Osteoblast (primary cell): Measurements from ENCODE around the gene FBXW7. TPM values are rescaled to one million over a fixed set of nuclear protein-coding genes. Genes with fewer than 3 reads are reported as not detected.

Experiments
- DNase-seq: peaks from one replicate; pipeline ENCODE4 v3.0.0; 2011; ENCODE audit warnings: low spot score, mixed read lengths; ENCODE audit not compliant: insufficient read length; ENCODE audit errors: missing footprints
- H2AFZ ChIP-seq: 2 replicates; pipeline ENCODE4 v1.6.0; 2011; ENCODE audit warnings: mild to moderate bottlenecking, low read length
- H3K27ac ChIP-seq: 2 replicates; pipeline ENCODE4 v1.5.1; 2011; ENCODE audit warnings: mild to moderate bottlenecking, low read depth, low read length, moderate library complexity
- H3K27me3 ChIP-seq: 2 replicates; pipeline ENCODE4 v1.6.0; 2012; ENCODE audit warnings: mild to moderate bottlenecking, control low read depth, inconsistent platforms, low read length, moderate library complexity; ENCODE audit not compliant: insufficient read depth
- H3K36me3 ChIP-seq: 2 replicates; pipeline ENCODE4 v1.5.1; 2011; ENCODE audit warnings: mild to moderate bottlenecking, low read length, control low read depth, moderate library complexity; ENCODE audit not compliant: insufficient read depth
- H3K4me1 ChIP-seq: 2 replicates; pipeline ENCODE4 v1.5.1; 2011; ENCODE audit warnings: mild to moderate bottlenecking, low read length, control low read depth, moderate library complexity; ENCODE audit not compliant: insufficient read depth
- H3K4me2 ChIP-seq: 2 replicates; pipeline ENCODE4 v1.6.0; 2011; ENCODE audit warnings: mild to moderate bottlenecking, low read length; ENCODE audit not compliant: insufficient read depth
- H3K4me3 ChIP-seq: fragments of 200-600 bp; sonication (generic); 3 replicates; pipeline ENCODE4 v1.5.1; 2012; ENCODE audit warnings: mild to moderate bottlenecking, low read length, inconsistent platforms; ENCODE audit not compliant: insufficient read depth
- H3K79me2 ChIP-seq: 2 replicates; pipeline ENCODE4 v1.6.0; 2012; ENCODE audit warnings: mild to moderate bottlenecking, low read length, control low read depth, inconsistent platforms; ENCODE audit not compliant: insufficient read depth
- H3K9me3 ChIP-seq: 2 replicates; pipeline ENCODE4 v1.5.1; 2011; ENCODE audit warnings: low read depth, low read length, control low read depth
- H4K20me1 ChIP-seq: 2 replicates; pipeline ENCODE4 v1.6.0; 2012; ENCODE audit warnings: mild to moderate bottlenecking, low read length, control low read depth; ENCODE audit not compliant: insufficient read depth
- total RNA-seq: library from RNA; depleted of rRNA; stranded (reverse); fragments of >200 nt; gene quantifications from 2 replicates; pipeline ENCODE4 v1.2.3, GENCODE V29; 2012
- TF ChIP-seq, protein P1 (sequence below): IDR thresholded peaks from 2 replicates; pipeline ENCODE4 v1.5.1; 2011; ENCODE audit warnings: mild to moderate bottlenecking, low read depth, low read length, moderate library complexity; ENCODE audit errors: extremely low read depth

Gene FBXW7
- total RNA-seq, 1 donor = 74.9 TPM

GRCh38 chr4:152281822-152282221 lies 254.1 kb downstream of the FBXW7 start:
- TF ChIP-seq, protein P1, sequence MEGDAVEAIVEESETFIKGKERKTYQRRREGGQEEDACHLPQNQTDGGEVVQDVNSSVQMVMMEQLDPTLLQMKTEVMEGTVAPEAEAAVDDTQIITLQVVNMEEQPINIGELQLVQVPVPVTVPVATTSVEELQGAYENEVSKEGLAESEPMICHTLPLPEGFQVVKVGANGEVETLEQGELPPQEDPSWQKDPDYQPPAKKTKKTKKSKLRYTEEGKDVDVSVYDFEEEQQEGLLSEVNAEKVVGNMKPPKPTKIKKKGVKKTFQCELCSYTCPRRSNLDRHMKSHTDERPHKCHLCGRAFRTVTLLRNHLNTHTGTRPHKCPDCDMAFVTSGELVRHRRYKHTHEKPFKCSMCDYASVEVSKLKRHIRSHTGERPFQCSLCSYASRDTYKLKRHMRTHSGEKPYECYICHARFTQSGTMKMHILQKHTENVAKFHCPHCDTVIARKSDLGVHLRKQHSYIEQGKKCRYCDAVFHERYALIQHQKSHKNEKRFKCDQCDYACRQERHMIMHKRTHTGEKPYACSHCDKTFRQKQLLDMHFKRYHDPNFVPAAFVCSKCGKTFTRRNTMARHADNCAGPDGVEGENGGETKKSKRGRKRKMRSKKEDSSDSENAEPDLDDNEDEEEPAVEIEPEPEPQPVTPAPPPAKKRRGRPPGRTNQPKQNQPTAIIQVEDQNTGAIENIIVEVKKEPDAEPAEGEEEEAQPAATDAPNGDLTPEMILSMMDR = no peak
- no peaks in the 10 kb centered on the region for H3K9me3 ChIP-seq
- H3K4me1 ChIP-seq = no peaks in the 10 kb centered on the region
- no peak overlapping the region for H3K4me2 ChIP-seq
- no peak overlapping the region for H3K27ac ChIP-seq
- no peaks in the 10 kb centered on the region for H3K27me3 ChIP-seq
- H3K79me2 ChIP-seq = no peaks in the 10 kb centered on the region
- no peak overlapping the region for H3K4me3 ChIP-seq
- H2AFZ ChIP-seq = no peak overlapping the region
- H4K20me1 ChIP-seq = no peaks in the 10 kb centered on the region
- DNase-seq = no peak
- no peaks in the 10 kb centered on the region for H3K36me3 ChIP-seq

GRCh38 chr4:152281211-152281610 lies 254.7 kb downstream of the FBXW7 start:
- DNase-seq = no peak
- Histone ChIP-seq H3K4me2 (no peak overlapping the region), H3K79me2 (no peaks in the 10 kb centered on the region), H3K4me1 (no peaks in the 10 kb centered on the region), H2AFZ (no peak overlapping the region), H3K4me3 (no peak overlapping the region), H4K20me1 (no peaks in the 10 kb centered on the region), H3K27me3 (peaks cover 2% of the 10 kb centered on the region), H3K9me3 (no peaks in the 10 kb centered on the region), H3K27ac (no peak overlapping the region), H3K36me3 (no peaks in the 10 kb centered on the region)
- TF ChIP-seq, protein P1 = no peak

GRCh38 chr4:152279234-152279566 lies 256.7 kb downstream of the FBXW7 start:
- no peaks in the 10 kb centered on the region for H3K79me2 ChIP-seq
- TF ChIP-seq, protein P1 = no peak
- H4K20me1 ChIP-seq = no peaks in the 10 kb centered on the region
- no peak overlapping the region for H3K27ac ChIP-seq
- H2AFZ ChIP-seq = no peak overlapping the region
- no peak overlapping the region for H3K4me2 ChIP-seq
- no peak for DNase-seq
- no peaks in the 10 kb centered on the region for H3K4me1 ChIP-seq
- peaks cover 4% of the 10 kb centered on the region for H3K27me3 ChIP-seq
- H3K9me3 ChIP-seq = no peaks in the 10 kb centered on the region
- H3K36me3 ChIP-seq = no peaks in the 10 kb centered on the region
- H3K4me3 ChIP-seq = no peak overlapping the region

GRCh38 chr4:152278505-152279233 lies 257.2 kb downstream of the FBXW7 start:
- no peaks in the 10 kb centered on the region for H3K36me3 ChIP-seq
- TF ChIP-seq, protein P1 = no peak
- no peak overlapping the region for H3K4me3 ChIP-seq
- no peaks in the 10 kb centered on the region for H3K79me2 ChIP-seq
- no peaks in the 10 kb centered on the region for H3K4me1 ChIP-seq
- no peak for DNase-seq
- H4K20me1 ChIP-seq = no peaks in the 10 kb centered on the region
- no peaks in the 10 kb centered on the region for H3K9me3 ChIP-seq
- H3K27me3 ChIP-seq = peaks cover 4% of the 10 kb centered on the region
- no peak overlapping the region for H3K27ac ChIP-seq
- no peak overlapping the region for H2AFZ ChIP-seq
- no peak overlapping the region for H3K4me2 ChIP-seq
